Body of pancreas (tissue), 4 donors: Measurements from ENCODE around the gene WDR73. TPM values are rescaled to one million over a fixed set of nuclear protein-coding genes. Genes with fewer than 3 reads are reported as not detected.
A peak's percentile ranks its signal among the peaks of the same experiment; 100 is the strongest.

Experiments
- ATAC-seq: fragments of 150-250 bp; one replicate; pipeline ENCODE4 v1.9.1; 2016
- DNase-seq, 4 donors: peaks; one replicate each; pipeline ENCODE4 v3.0.0-alpha.2; 2019
- H3K27ac ChIP-seq, 4 donors: fragments of 200-600 bp; sonication (generic); 1 replicate in 3 of 4; 2 replicates in 1 of 4; pipeline versions ENCODE4 v1.5.1 to v1.6.1; 2016 to 2019; ENCODE audit warnings: mild to moderate bottlenecking in 1 of 4, mixed read lengths in 1 of 4, moderate library complexity in 1 of 4
- H3K27me3 ChIP-seq, 2 donors: fragments of 200-600 bp; sonication (generic); one replicate each; pipeline ENCODE4 v1.6.0; 2016; ENCODE audit warnings: mild to moderate bottlenecking in 1 of 2
- H3K36me3 ChIP-seq, 2 donors: fragments of 200-600 bp; sonication (generic); replicated peaks in 1 of 2; 2 replicates each; pipeline ENCODE4 v1.5.1; 2016; ENCODE audit warnings: low read depth in 2 of 2; ENCODE audit not compliant: insufficient read depth in 1 of 2
- H3K4me1 ChIP-seq: fragments of 200-600 bp; sonication (generic); one replicate; pipeline ENCODE4 v1.6.0; 2016
- H3K4me3 ChIP-seq, 2 donors: fragments of 200-600 bp; sonication (generic); 1 replicate in 1 of 2; 2 replicates in 1 of 2; pipeline ENCODE4 v1.5.1; 2016 to 2019
- H3K9me3 ChIP-seq, 3 donors: fragments of 200-600 bp; sonication (generic); 1 replicate in 2 of 3; 2 replicates in 1 of 3; pipeline ENCODE4 v1.5.1; 2016
- POLR2A ChIP-seq, 3 donors: fragments of 450-650 bp; IDR thresholded peaks; one replicate each; pipeline ENCODE4 v1.6.1; 2016; ENCODE audit warnings: antibody characterized with exemption in 3 of 3, mild to moderate bottlenecking in 2 of 3
- WGBS, 2 donors: methylation state at CpG; one replicate each; pipeline ENCODE4 v1.1.5; 2017; 5-methylcytosine and 5-hydroxymethylcytosine counted together
- intact Hi-C: fragments of 100-400 bp; cut with DNase I; formaldehyde crosslinking; loops from one replicate; pipeline ENCODE4 v1.15.1; 2023
- total RNA-seq, 2 donors: library from RNA; depleted of rRNA; stranded (reverse); fragments of >200 nt; gene quantifications; one replicate each; pipeline ENCODE4 v1.1.0, GENCODE V29; 2016
- TF ChIP-seq, protein P1 (sequence below), 7 experiments: fragments of 450-650 bp in 4 of 7; fragments of 200-600 bp in 3 of 7; sonication (generic) in 3 of 7; IDR thresholded peaks; one replicate each; pipeline ENCODE4 v1.5.1; 2016 to 2019; ENCODE audit warnings: antibody characterized with exemption in 7 of 7

WDR73 gene
- total RNA-seq, 2 donors from 2014 or later, result 21.1 to 25.4 TPM

- ATAC-seq (no peak), DNase-seq (no peak)
- 79 to 85% methylated on average over 8 to 14 of the region's 14 CpGs for WGBS, 2 donors
- TF ChIP-seq, protein P1, sequence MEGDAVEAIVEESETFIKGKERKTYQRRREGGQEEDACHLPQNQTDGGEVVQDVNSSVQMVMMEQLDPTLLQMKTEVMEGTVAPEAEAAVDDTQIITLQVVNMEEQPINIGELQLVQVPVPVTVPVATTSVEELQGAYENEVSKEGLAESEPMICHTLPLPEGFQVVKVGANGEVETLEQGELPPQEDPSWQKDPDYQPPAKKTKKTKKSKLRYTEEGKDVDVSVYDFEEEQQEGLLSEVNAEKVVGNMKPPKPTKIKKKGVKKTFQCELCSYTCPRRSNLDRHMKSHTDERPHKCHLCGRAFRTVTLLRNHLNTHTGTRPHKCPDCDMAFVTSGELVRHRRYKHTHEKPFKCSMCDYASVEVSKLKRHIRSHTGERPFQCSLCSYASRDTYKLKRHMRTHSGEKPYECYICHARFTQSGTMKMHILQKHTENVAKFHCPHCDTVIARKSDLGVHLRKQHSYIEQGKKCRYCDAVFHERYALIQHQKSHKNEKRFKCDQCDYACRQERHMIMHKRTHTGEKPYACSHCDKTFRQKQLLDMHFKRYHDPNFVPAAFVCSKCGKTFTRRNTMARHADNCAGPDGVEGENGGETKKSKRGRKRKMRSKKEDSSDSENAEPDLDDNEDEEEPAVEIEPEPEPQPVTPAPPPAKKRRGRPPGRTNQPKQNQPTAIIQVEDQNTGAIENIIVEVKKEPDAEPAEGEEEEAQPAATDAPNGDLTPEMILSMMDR (IDR thresholded peaks at IDR 0.05), result no peak
- TF ChIP-seq POLR2A (IDR thresholded peaks at IDR 0.05), result no peak
- Histone ChIP-seq H3K36me3 (no peaks in the 10 kb centered on the region), H3K4me1 (peaks cover 64% of the 10 kb centered on the region), H3K4me3 (no peak overlapping the region), H3K27ac (peak overlapping the region in 1 of 4 donors; percentile 15), H3K27me3 (no peaks in the 10 kb centered on the region), H3K9me3 (no peaks in the 10 kb centered on the region)
- intact Hi-C loops, result no loop called here
These were observed 50.3 kb downstream of the WDR73 start for GRCh38 chr15:84603630-84604379.

DNA sequence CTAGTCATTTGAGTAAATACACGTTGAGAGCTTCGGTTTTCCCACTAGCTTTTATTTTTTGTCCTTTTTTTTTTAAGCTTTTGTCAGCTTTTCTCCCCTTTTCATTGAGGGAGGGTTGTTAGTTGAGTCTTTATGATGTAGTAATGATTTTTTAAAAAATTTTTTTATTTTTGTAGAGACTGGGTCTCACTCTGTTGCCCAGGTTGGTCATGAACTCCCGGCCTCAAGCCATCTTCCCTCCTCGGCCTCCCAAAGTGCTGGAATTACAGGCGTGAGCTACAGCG lies 52.6 kb downstream of the WDR73 start:
- intact Hi-C loops, result no loop called here
- DNase-seq, result no peak
- TF ChIP-seq POLR2A (IDR thresholded peaks at IDR 0.05), result no peak
- TF ChIP-seq, protein P1 (IDR thresholded peaks at IDR 0.05), result no peak
- Histone ChIP-seq H3K27ac (peak overlapping the region in 3 of 4 donors; percentile 69 to 86 (median 86)), H3K36me3 (no peaks in the 10 kb centered on the region), H3K4me3 (peak overlapping the region in 1 of 2 donors; percentile 76), H3K4me1 (peaks cover 48% of the 10 kb centered on the region), H3K27me3 (no peaks in the 10 kb centered on the region), H3K9me3 (no peaks in the 10 kb centered on the region)
- 5 to 7% methylated on average over 6 of the region's 6 CpGs for WGBS, 2 donors
- ATAC-seq, result no peak

DNA sequence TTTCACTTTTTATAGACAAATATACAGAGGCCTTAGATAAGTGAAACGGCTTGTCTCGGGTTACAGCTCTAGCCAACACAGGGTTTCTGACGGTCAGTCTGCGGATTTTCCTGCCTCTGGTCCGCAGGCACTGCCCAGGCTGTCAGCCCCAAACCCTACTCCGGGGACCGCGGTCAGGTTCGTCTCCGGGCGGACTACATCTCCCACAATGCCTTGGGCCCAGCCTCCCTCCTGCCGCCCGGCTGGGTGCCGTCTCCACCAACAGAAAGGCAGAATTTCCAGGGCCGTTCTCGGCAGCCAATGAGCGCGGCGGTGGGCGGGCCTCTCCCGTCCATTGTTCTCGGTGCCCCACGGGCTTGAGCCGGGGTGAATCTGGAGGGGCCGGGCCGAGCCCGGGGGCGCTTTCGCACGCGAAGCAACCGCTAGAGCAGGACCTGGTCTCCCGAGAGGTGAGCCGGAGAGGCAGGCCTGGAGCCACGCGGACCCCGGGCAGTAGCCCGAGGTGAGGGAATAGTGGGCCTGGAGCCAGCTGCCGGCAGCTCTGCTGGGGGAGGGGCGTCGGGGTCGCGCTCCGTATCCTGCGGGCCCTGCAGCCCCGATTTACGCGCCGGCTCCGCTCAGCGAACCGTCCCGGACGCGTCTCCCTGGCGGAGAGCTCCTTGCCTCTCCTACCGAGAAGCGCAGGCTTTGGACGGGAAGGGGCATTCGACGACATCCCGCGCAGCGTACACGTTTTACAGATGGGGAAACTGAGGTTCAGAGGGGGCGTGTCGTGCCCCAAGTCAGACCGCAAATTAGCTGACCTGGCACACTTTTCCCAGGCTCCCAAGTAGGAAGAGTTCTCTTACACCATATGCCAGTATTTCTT lies 53.2 kb downstream of the WDR73 start, which contains the start of gene ZSCAN2:
Gene ZSCAN2 (plus strand): TSS at position 323 of the 868 bp plus-strand sequence. CDS start 2,919 bp downstream, outside the sequence.
- H3K4me3 ChIP-seq, result peak within 1 kb of the TSS; percentile 9 to 76
- peak; percentile 65 to 81 (median 75) for TF ChIP-seq POLR2A (IDR thresholded peaks at IDR 0.05)
- TF ChIP-seq, protein P1 (IDR thresholded peaks at IDR 0.05), result peak in 1 of 7 experiments; percentile 9
- intact Hi-C loops, result no loop called here
- H3K36me3 ChIP-seq, result no peaks in the 10 kb centered on the region
- H3K4me1 ChIP-seq, result peaks cover 42% of the 10 kb centered on the region
- 0 to 1% methylated on average over 10 to 63 of the region's 68 CpGs for WGBS, 2 donors
- no peaks in the 10 kb centered on the region for H3K9me3 ChIP-seq
- DNase-seq (peak; percentile 95 to 97 (median 96)), ATAC-seq (peak; percentile 97)
- no peaks in the 10 kb centered on the region for H3K27me3 ChIP-seq
- peak within 1 kb of the TSS; percentile 69 to 86 (median 86) for H3K27ac ChIP-seq

- Histone ChIP-seq H3K36me3 (no peaks in the 10 kb centered on the region), H3K27ac (peak overlapping the region; percentile 9 to 86 (median 86)), H3K4me3 (peak overlapping the region; percentile 9 to 76), H3K4me1 (peaks cover 36% of the 10 kb centered on the region), H3K27me3 (no peaks in the 10 kb centered on the region), H3K9me3 (no peaks in the 10 kb centered on the region)
- intact Hi-C loops, result no loop called here
- ATAC-seq (peak; percentile 83), DNase-seq (peak; percentile 88 to 95 (median 92))
- 0% methylated on average over 20 of the region's 20 CpGs for WGBS, 2 donors
- TF ChIP-seq, protein P1 (IDR thresholded peaks at IDR 0.05), result no peak
- TF ChIP-seq POLR2A (IDR thresholded peaks at IDR 0.05), result no peak
These were observed 53.8 kb downstream of the WDR73 start for GRCh38 chr15:84600331-84600686.
